GM12891 (cell line): ENCODE results near the gene OLIG2.

Experiments
- PAX5 ChIP-seq: IDR thresholded peaks from 2 replicates; pipeline ENCODE4 v1.6.1; 2011; ENCODE audit warnings: low read length, moderate library complexity, mild to moderate bottlenecking; ENCODE audit not compliant: insufficient read depth, severe bottlenecking
- POLR2A ChIP-seq: IDR thresholded peaks from 2 replicates; pipeline ENCODE4 v1.6.1; 2011; ENCODE audit warnings: low read depth, low read length, control low read depth
- POLR2AphosphoS5 ChIP-seq: IDR thresholded peaks from 2 replicates; pipeline ENCODE4 v1.6.1; 2011; ENCODE audit warnings: low read depth, low read length, control low read depth
- POU2F2 ChIP-seq: IDR thresholded peaks from 2 replicates; pipeline ENCODE4 v1.6.1; 2011; ENCODE audit warnings: low read depth, mild to moderate bottlenecking, control low read depth, low read length, moderate library complexity
- SPI1 ChIP-seq: IDR thresholded peaks from 2 replicates; pipeline ENCODE4 v1.6.1; 2011; ENCODE audit warnings: low read depth, low read length, control low read depth
- TAF1 ChIP-seq: IDR thresholded peaks from 2 replicates; pipeline ENCODE4 v1.6.1; 2011; ENCODE audit warnings: low read depth, low read length, control low read depth

DNA sequence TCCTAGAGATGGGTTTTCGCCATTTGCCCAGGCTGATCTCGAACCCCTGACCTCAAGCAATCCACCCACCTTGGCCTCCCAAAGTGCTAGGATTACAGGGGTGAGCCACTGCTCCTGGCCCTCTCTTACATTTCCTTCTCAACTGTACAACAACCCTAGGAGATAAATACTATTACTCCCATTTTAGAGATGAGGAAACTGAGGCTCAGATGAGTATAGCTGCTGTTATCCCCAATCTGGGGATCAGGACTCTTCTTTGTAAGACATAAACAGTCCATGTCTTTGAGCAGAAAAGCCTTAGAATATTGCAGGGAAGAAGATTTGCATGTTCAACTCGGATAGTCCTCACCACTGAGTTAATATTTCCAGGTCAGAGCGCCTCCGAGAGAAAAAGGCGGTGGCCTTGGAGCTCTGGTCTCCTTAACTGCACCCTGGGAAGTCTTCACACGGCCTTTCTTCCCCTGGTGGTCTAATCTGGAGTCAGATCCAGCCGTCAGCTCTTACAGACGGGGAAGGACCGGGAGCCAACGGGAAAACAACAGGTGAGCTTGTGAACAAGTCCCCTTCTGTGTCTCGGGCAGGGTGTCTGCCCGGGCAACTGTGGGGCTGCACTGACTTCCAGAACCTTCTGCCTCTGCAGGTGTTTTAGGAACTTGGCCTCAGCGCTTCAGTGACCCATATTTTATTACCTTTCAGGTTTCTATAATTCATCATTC lies 38.3 kb downstream of the OLIG2 start:
- TF ChIP-seq POLR2AphosphoS5: no peak
- no peak for TF ChIP-seq POLR2A
- TF ChIP-seq TAF1: no peak
- no peak for TF ChIP-seq SPI1
- TF ChIP-seq POU2F2: no peak
- no peak for TF ChIP-seq PAX5
